Measurements from ENCODE around the gene CDH13.
"Not testable (repeated sequence)": the region's sequence is repeated elsewhere in the genome, so short reads cannot be mapped to it uniquely, and the experiment has no call there.

The CDH13 gene

GRCh38 chr16:82924075-82924854 lies 297.5 kb downstream of the CDH13 start:
- no peaks in the 10 kb centered on the region for H3K36me3 ChIP-seq
- H3K27ac ChIP-seq = no peak overlapping the region
- DNase-seq = no peak
- H3K4me3 ChIP-seq = no peak overlapping the region
- no peaks in the 10 kb centered on the region for H3K4me1 ChIP-seq
- TF ChIP-seq CTCF (IDR thresholded peaks at IDR 0.05) = no peak
- intact Hi-C loops (cut with DNase I; ENCODE audit: low total_unique reads) = no loop called here
- no peaks in the 10 kb centered on the region for H3K27me3 ChIP-seq
- H3K9me3 ChIP-seq = no peaks in the 10 kb centered on the region

- Histone ChIP-seq H3K27me3 (no peaks in the 10 kb centered on the region), H3K4me1 (no peaks in the 10 kb centered on the region), H3K27ac (no peak overlapping the region), H3K36me3 (no peaks in the 10 kb centered on the region), H3K9me3 (no peaks in the 10 kb centered on the region), H3K4me3 (no peak overlapping the region)
- no peak for DNase-seq
- intact Hi-C loops (cut with DNase I; ENCODE audit: low total_unique reads) = no loop called here
- no peak for TF ChIP-seq CTCF (IDR thresholded peaks at IDR 0.05)
These were observed 299.7 kb downstream of the CDH13 start for GRCh38 chr16:82926500-82926899.

GRCh38 chr16:82933933-82934332 lies 307.2 kb downstream of the CDH13 start:
- H3K4me3 ChIP-seq; DNase-seq; H3K36me3 ChIP-seq; H3K4me1 ChIP-seq; H3K9me3 ChIP-seq; H3K27me3 ChIP-seq; H3K27ac ChIP-seq; intact Hi-C loops (cut with DNase I; ENCODE audit: low total_unique reads): not testable (repeated sequence)

GRCh38 chr16:82935766-82936165 lies 309.0 kb downstream of the CDH13 start:
- DNase-seq = no peak
- intact Hi-C loops (cut with DNase I; ENCODE audit: low total_unique reads) = no loop called here
- Histone ChIP-seq H3K27ac (no peak overlapping the region), H3K9me3 (no peaks in the 10 kb centered on the region), H3K36me3 (no peaks in the 10 kb centered on the region), H3K27me3 (no peaks in the 10 kb centered on the region), H3K4me1 (no peaks in the 10 kb centered on the region), H3K4me3 (no peak overlapping the region)
- TF ChIP-seq CTCF (IDR thresholded peaks at IDR 0.05) = no peak

GRCh38 chr16:82936941-82937551 lies 310.3 kb downstream of the CDH13 start:
- no peak for TF ChIP-seq CTCF (IDR thresholded peaks at IDR 0.05)
- Histone ChIP-seq H3K4me3 (no peak overlapping the region), H3K9me3 (no peaks in the 10 kb centered on the region), H3K27me3 (no peaks in the 10 kb centered on the region), H3K36me3 (no peaks in the 10 kb centered on the region), H3K27ac (no peak overlapping the region), H3K4me1 (no peaks in the 10 kb centered on the region)
- intact Hi-C loops (cut with DNase I; ENCODE audit: low total_unique reads) = no loop called here
- DNase-seq = no peak

- H3K27ac ChIP-seq = no peak overlapping the region
- no peaks in the 10 kb centered on the region for H3K4me1 ChIP-seq
- intact Hi-C loops (cut with DNase I; ENCODE audit: low total_unique reads) = no loop called here
- H3K36me3 ChIP-seq = no peaks in the 10 kb centered on the region
- H3K4me3 ChIP-seq = no peak overlapping the region
- no peak for DNase-seq
- no peak for TF ChIP-seq CTCF (IDR thresholded peaks at IDR 0.05)
- H3K27me3 ChIP-seq = no peaks in the 10 kb centered on the region
- H3K9me3 ChIP-seq = no peaks in the 10 kb centered on the region
These were observed 311.3 kb downstream of the CDH13 start for GRCh38 chr16:82937926-82938520.

All from tibial artery (tissue), 4 donors.